T-helper 2 cell treated with Interferon-gamma antibody and Interleukin-4, amounts not matched to agents 5 μg/mL and 100 μg/mL, for 36 hours (primary cell): ENCODE measurements around the gene GPC5.

Experiments
- DNase-seq: peaks from one replicate; pipeline ENCODE4 v3.0.0; 2021; ENCODE audit warnings: low spot score
- H3K27ac Mint-ChIP-seq: one replicate; pipeline ENCODE4 v1.8.0; 2021; ENCODE audit warnings: mild to moderate bottlenecking, mixed read lengths
- H3K27me3 Mint-ChIP-seq: one replicate; pipeline ENCODE4 v1.8.0; 2021; ENCODE audit warnings: low read depth, mixed read lengths
- H3K36me3 Mint-ChIP-seq: one replicate; pipeline ENCODE4 v1.8.0; 2021; ENCODE audit warnings: low read depth, mixed read lengths
- H3K4me1 Mint-ChIP-seq: one replicate; pipeline ENCODE4 v1.8.0; 2021; ENCODE audit warnings: low read depth, mixed read lengths
- H3K4me3 Mint-ChIP-seq: one replicate; pipeline ENCODE4 v1.8.0; 2022; ENCODE audit warnings: mild to moderate bottlenecking, moderate library complexity, mixed read lengths
- H3K9me3 Mint-ChIP-seq: one replicate; pipeline ENCODE4 v1.8.0; 2021; ENCODE audit warnings: mixed read lengths

The GPC5 gene

DNA sequence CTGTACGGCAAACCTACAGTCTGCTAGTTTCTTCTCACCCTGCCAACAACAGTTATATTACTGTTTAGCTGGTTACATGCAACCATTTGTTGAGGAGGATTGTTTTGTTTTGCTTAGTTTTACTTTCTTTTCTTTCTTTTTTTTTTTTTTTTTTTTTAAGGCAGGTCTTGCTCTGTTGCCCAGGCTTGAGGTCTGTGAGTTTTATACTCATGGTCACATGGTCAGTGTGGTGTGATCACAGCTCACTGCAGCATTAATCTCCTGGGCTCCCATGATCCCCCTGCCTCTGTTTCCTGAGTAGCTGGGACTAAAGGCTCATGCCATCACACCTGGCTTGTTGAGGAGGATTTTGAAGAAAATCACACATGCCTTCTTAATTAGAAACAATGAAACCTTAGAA lies 505.6 kb downstream of the GPC5 start:
- no peaks in the 10 kb centered on the region for H3K4me1 Mint-ChIP-seq
- no peaks in the 10 kb centered on the region for H3K27me3 Mint-ChIP-seq
- H3K27ac Mint-ChIP-seq, result no peak overlapping the region
- DNase-seq, result no peak
- no peak overlapping the region for H3K4me3 Mint-ChIP-seq
- no peaks in the 10 kb centered on the region for H3K9me3 Mint-ChIP-seq
- no peaks in the 10 kb centered on the region for H3K36me3 Mint-ChIP-seq

DNA sequence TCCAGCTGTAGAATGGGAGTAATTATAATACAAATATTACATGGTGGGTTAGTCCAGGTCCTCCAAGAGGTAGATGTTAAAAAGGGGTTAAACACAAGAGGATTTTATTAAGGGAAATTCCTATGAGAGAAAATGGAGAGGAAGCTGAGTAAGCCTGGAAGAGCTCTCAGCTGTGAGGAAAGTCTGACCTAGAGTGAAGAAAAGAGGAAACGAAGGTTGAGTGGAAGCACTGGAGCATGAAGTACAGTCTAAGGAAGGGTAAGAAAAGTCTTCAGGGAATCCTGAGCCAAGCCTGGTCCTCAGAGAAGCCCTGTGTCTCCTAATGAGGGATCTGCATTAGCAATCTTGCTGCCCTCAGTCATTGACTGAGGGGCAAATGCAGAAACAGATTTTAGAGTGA lies 506.2 kb downstream of the GPC5 start:
- Mint-ChIP-seq H3K36me3 (no peaks in the 10 kb centered on the region), H3K27me3 (no peaks in the 10 kb centered on the region), H3K4me1 (no peaks in the 10 kb centered on the region), H3K9me3 (no peaks in the 10 kb centered on the region), H3K4me3 (no peak overlapping the region), H3K27ac (no peak overlapping the region)
- DNase-seq, result no peak

DNA sequence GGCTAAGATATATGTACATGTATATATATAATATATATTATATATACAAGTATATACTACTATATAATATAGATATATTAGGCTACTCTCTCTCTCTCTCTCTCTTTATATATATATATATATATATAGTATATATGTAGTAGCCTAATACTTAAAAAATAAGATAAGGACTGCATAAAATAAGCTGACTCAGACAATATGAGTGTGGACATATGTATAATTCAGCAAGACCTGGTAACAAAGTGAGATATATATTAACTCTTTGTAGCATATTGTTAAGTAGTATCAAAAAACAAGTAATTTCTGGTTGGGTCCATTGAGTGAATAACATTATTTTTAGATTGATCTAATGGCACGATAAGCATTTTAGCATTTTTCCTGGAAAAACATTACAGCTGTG lies 509.0 kb downstream of the GPC5 start:
- Mint-ChIP-seq H3K36me3 (no peaks in the 10 kb centered on the region), H3K4me3 (no peak overlapping the region), H3K4me1 (no peaks in the 10 kb centered on the region), H3K27me3 (no peaks in the 10 kb centered on the region), H3K9me3 (no peaks in the 10 kb centered on the region), H3K27ac (no peak overlapping the region)
- DNase-seq, result no peak

DNA sequence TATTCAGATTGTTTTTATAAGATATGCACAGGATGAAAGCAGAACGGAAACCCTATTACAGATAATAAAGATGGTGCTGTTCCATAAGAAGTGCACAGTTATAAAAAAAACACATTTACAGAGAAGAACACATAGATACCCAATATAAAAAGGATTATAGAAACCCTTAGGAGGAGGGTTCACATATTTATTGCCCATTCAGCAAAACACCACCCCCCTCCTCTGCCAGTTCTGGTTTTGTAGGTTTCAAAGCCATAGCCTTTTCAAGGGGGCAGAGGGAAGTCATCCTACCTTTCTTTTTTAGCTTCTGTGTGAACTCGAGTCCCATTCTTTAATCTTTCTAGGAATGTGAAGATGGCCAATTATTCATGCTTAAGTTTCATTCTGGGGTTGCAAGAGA lies 511.2 kb downstream of the GPC5 start:
- H3K27ac Mint-ChIP-seq, result no peak overlapping the region
- no peaks in the 10 kb centered on the region for H3K36me3 Mint-ChIP-seq
- H3K9me3 Mint-ChIP-seq, result no peaks in the 10 kb centered on the region
- DNase-seq, result no peak
- H3K4me1 Mint-ChIP-seq, result no peaks in the 10 kb centered on the region
- H3K4me3 Mint-ChIP-seq, result no peak overlapping the region
- no peaks in the 10 kb centered on the region for H3K27me3 Mint-ChIP-seq

DNA sequence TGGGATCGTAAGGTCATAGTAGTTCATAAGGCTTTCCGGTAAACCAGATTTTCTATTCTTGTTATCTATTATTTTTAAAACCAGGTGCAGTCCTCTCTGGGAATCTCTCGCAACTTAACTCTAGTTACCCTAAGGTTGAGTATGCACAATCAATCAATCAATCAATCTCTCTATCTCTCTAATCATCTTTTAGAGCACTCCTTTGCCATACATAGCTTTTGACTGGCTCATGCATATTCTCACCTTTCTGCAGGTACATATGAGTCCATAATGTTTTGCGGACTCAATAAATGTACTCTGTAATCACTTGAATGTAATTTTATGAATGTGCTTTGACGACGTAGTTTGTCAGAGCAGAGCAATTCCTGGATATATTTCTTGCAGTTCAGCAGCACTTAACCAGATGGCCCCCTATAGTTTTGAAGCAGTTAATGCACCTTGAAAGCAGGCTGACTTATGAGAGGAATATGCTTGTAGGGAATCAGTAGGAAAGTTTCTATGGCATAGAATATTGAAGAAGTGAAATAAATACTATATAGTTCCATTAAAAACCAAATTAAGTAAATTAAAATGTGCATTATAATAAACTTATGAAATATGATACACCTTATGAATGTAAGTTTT lies 524.7 kb downstream of the GPC5 start:
- no peaks in the 10 kb centered on the region for H3K4me1 Mint-ChIP-seq

DNA sequence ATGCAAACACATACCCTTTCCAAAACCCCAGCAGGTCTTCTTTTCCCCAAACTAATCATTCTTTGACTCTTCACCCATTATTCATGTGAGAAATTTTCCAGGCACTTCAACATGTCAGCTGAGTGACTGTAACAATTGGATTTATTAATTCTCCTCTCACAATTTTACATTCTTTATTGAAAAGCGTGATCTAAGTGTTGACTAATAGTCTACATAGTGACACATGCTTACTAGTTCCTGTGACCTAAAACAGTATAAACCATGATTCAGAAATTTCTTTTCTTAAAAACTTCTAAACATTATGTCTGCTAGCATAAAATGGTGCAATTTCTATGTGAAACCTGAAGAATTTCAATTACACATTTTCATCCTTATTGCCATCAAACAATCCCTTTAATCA lies 532.3 kb downstream of the GPC5 start:
- Mint-ChIP-seq H3K36me3 (no peaks in the 10 kb centered on the region), H3K27me3 (no peaks in the 10 kb centered on the region), H3K4me1 (no peaks in the 10 kb centered on the region), H3K27ac (no peak overlapping the region), H3K9me3 (no peaks in the 10 kb centered on the region), H3K4me3 (no peak overlapping the region)
- DNase-seq, result no peak

More for the DNA sequence above, 524.7 kb downstream of the GPC5 start:
- H3K36me3 Mint-ChIP-seq, result no peaks in the 10 kb centered on the region
- peaks cover 6% of the 10 kb centered on the region for H3K9me3 Mint-ChIP-seq
- no peak overlapping the region for H3K27ac Mint-ChIP-seq
- no peak for DNase-seq
- no peak overlapping the region for H3K4me3 Mint-ChIP-seq
- H3K27me3 Mint-ChIP-seq, result no peaks in the 10 kb centered on the region

DNA sequence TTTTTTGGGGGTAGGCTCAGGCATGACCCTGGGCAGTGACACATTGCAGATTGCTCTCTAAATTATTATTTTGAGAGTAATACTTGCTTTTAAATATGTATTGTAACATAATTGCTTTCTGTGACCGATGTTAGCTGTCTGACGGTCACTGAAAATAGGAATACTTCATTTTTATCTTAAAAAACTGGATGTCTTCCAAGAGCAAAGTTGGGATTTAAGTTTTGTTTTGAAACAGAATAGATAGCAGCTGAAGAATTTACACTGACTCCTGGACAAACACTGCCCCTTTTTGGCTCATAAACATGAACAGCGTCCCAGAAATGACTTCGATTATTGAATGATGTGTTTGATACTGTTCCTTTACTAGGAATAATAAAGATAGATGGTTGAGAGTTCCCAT lies 535.9 kb downstream of the GPC5 start:
- DNase-seq, result no peak
- Mint-ChIP-seq H3K9me3 (peaks cover 4% of the 10 kb centered on the region), H3K36me3 (no peaks in the 10 kb centered on the region), H3K4me1 (no peaks in the 10 kb centered on the region), H3K27me3 (no peaks in the 10 kb centered on the region), H3K27ac (no peak overlapping the region), H3K4me3 (no peak overlapping the region)

DNA sequence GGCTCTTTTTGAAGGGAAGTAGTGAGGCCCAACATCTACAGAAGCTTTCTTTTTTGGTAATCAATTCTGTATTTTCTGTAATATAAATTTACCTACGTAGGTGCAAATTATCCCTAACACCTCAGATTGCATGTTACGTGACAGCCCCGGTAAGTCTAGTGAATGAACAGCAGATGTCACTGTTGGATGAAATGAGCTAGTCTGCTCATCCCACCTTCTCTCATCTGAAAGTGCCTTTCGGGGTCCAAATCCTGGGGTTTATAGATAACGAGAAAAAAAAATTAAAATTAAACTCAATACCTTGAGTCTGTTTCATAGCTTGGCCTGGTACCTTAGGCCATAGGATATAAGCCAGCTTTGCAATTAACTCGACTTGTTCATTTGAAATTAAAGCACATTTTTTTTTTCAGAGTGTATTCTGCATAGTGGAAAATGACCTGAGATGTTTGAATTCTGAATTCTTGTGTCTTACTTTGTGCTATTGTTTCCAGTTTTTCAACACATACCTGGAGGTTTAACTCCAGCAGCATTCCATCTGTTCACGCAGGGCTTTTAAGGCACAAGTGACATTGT lies 548.2 kb downstream of the GPC5 start:
- H3K36me3 Mint-ChIP-seq, result no peaks in the 10 kb centered on the region
- H3K9me3 Mint-ChIP-seq, result no peaks in the 10 kb centered on the region

DNA sequence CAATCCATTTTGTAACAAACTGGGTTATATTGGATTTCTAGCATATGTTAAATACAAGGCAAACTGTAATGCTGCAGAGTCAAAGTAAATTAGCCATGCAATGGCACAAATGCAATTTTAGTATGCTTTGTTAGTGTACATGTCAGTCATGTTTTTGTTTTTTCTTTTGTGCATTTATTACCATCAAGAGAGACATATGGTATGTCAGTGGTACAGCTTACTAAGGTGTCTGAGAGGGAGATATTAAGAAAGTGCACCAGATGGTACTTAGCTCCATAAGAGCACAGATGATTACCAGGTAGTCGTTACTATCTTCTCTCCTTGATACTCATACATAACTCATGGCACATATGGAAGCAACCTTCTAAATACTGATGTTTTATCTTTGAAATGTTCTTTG lies 550.3 kb downstream of the GPC5 start:
- no peaks in the 10 kb centered on the region for H3K4me1 Mint-ChIP-seq
- DNase-seq, result no peak
- no peaks in the 10 kb centered on the region for H3K36me3 Mint-ChIP-seq
- no peaks in the 10 kb centered on the region for H3K9me3 Mint-ChIP-seq
- H3K27ac Mint-ChIP-seq, result no peak overlapping the region
- no peak overlapping the region for H3K4me3 Mint-ChIP-seq
- no peaks in the 10 kb centered on the region for H3K27me3 Mint-ChIP-seq

More for the DNA sequence above, 548.2 kb downstream of the GPC5 start:
- no peak overlapping the region for H3K27ac Mint-ChIP-seq
- no peak overlapping the region for H3K4me3 Mint-ChIP-seq
- H3K27me3 Mint-ChIP-seq, result no peaks in the 10 kb centered on the region
- H3K4me1 Mint-ChIP-seq, result no peaks in the 10 kb centered on the region
- no peak for DNase-seq

DNA sequence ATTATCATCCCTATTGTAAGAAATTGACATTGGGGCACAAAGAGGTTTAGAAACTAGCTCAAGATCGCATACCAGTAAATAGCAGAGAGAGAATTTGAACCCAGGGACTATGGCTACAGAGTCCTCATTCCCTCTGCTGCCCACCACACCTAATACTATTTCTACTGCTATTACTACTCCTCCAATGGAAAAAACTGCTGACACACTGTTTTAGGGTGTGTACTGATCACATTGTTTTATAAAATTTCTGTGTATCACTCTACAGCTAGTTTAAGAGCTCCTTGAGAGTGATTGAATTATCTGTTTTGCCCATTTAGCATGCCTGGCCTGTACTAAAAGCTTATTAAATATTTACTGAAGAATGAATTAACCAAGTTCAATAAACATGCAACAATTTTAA lies 552.4 kb downstream of the GPC5 start:
- no peaks in the 10 kb centered on the region for H3K4me1 Mint-ChIP-seq
- H3K27ac Mint-ChIP-seq, result no peak overlapping the region
- no peaks in the 10 kb centered on the region for H3K27me3 Mint-ChIP-seq
- no peaks in the 10 kb centered on the region for H3K36me3 Mint-ChIP-seq
- no peaks in the 10 kb centered on the region for H3K9me3 Mint-ChIP-seq
- DNase-seq, result no peak
- H3K4me3 Mint-ChIP-seq, result no peak overlapping the region

DNA sequence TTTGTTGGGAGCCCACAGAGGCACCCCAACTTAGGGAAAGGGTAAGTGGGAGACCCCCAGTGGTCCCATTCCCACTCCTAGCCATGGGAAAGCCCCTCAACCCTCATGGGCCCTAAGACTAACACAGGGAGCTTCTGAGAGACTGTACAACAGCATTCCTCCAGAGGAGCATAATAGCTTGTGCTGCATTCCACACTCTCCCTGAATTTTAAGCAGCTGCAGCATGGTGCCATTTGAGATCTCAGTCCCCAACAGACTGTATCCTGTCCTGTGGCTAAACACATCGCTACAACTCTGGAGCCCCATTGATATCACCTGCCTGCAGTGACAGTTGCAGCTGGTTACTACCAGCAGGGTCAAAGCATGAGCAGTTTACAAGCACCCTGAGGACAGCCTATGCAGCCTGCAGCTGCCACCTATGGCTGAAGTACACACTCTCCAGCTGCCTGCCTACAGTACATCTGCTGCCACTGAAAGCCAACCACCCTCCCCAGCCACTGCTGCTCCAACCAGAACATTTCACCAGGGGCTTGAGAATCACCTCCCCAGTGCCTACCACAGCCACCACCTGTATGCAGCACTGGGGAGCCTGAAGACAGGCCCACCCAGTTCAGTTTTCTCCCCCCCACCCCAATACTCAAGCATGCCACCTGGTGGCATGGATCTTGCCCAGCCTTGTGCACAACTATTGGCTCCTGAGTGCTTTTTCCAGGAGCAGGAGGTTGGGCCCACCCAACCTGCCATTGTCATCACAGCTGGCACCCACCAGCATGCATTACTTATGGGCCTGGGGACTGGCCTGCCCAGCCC lies 557.3 kb downstream of the GPC5 start:
- H3K27ac Mint-ChIP-seq, result no peak overlapping the region
- no peaks in the 10 kb centered on the region for H3K4me1 Mint-ChIP-seq
- no peaks in the 10 kb centered on the region for H3K36me3 Mint-ChIP-seq
- no peaks in the 10 kb centered on the region for H3K27me3 Mint-ChIP-seq
- no peak for DNase-seq
- no peaks in the 10 kb centered on the region for H3K9me3 Mint-ChIP-seq
- no peak overlapping the region for H3K4me3 Mint-ChIP-seq

DNA sequence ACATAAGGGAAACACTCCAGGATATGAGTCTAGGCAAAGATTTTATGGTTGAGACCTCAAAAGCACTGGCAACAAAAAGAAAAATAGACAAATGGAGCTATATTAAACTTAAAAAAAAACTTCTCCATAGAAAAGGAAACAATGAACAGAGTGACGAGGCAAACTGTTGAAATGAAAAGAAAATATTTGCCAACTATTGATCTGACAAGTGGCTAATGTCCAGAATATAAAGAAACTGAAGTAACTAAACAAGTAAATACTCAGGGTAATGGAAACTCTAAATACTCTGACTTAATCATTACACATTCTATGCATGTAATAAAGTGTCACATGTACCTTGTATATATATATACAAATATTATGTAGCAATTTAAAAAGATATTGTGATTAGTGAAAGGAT lies 562.5 kb downstream of the GPC5 start:
- Mint-ChIP-seq H3K27ac (no peak overlapping the region), H3K9me3 (peaks cover 15% of the 10 kb centered on the region), H3K4me1 (no peaks in the 10 kb centered on the region), H3K36me3 (no peaks in the 10 kb centered on the region), H3K27me3 (no peaks in the 10 kb centered on the region), H3K4me3 (no peak overlapping the region)
- no peak for DNase-seq

DNA sequence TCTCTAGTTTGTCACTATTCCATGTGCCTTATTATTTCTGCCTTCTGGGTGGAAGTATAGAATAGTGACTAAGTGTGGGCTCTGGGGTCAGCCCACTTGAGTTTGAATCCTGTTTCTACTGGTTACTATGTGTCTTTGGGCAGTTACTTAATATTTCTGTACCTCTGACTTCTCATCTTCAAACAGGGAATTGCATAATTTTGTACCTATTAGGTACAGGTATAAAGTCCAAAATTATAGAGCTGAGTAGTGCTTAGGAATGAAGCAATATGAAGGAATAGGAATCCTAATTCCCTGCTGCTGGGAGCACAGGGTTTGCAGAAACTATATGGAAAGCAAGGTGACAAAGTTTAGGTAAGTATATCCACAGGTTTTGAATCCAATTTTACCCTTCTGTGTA lies 564.5 kb downstream of the GPC5 start:
- DNase-seq, result no peak
- no peak overlapping the region for H3K27ac Mint-ChIP-seq
- H3K4me1 Mint-ChIP-seq, result no peaks in the 10 kb centered on the region
- H3K4me3 Mint-ChIP-seq, result no peak overlapping the region
- H3K9me3 Mint-ChIP-seq, result peaks cover 15% of the 10 kb centered on the region
- no peaks in the 10 kb centered on the region for H3K27me3 Mint-ChIP-seq
- H3K36me3 Mint-ChIP-seq, result no peaks in the 10 kb centered on the region

DNA sequence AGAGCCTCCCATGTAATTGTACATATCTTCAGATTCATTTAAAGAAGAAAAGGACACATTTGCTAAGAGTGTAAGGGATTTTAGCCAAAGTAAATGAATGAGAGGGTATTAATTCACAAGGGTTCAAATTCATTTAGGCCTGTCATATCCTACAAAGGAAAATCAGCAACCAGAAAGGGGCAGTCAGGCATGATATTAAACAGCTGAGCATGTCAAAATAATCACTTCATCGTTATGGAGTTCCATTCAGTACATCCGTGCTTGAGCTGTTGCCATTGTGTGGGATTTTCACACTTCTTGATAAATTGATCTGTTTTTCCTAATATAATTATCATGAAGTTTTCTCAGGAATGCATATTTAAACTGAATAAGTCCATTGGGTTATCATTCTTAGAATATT lies 567.1 kb downstream of the GPC5 start:
- Mint-ChIP-seq H3K27me3 (no peaks in the 10 kb centered on the region), H3K9me3 (peaks cover 19% of the 10 kb centered on the region), H3K4me3 (no peak overlapping the region), H3K27ac (no peak overlapping the region), H3K36me3 (no peaks in the 10 kb centered on the region), H3K4me1 (no peaks in the 10 kb centered on the region)
- DNase-seq, result no peak
